NCI-H2171 (cell line): ENCODE data around the gene CHAC2.
"Not testable (repeated sequence)": the region's sequence is repeated elsewhere in the genome, so short reads cannot be mapped to it uniquely, and the experiment has no call there.

Source experiments
- DNase-seq: peaks from one replicate; lab custom pipeline; 2025; lab: John Stamatoyannopoulos, UW

Gene CHAC2

DNA sequence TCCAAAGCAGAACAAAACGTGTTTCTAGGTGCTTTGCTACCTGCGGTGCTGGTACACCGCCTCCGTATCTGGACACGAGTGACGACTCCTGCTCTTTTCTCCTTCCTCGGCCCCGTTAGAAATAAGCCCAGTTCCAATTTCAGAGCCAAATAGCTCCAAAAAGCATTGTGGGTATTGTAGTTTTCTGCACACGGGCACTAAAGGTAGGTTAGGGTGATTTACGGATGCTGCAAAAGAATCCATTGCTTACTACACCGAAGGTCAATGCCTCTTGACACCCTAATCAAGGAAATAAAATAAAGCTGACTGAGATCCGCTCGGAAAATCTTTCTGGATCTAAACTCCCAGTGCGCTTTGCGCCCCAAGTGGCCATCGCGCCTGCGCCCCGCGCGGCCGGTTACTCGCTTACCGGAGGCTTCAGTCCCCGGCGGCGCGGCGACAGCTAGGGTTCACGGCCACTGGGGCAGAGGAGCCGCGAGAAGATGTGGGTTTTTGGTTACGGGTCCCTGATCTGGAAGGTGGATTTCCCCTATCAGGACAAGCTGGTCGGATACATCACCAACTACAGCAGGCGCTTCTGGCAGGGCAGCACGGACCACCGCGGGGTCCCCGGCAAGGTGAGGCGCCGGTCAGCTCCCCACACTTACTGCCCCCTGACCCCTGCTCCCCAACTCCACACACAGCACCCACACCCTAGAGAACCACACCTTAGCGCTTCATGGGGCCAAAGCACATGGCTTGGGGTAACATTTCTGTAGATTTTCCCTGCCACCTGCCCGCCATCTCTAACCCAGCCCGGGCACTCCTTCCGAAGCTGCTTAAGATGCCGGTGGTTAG is at the start of gene CHAC2:
CHAC2 (plus strand) TSS at position 400 of the 837 bp plus-strand sequence; CDS start at position 483, 83 bp downstream.
- DNase-seq = peak; percentile 80

DNA sequence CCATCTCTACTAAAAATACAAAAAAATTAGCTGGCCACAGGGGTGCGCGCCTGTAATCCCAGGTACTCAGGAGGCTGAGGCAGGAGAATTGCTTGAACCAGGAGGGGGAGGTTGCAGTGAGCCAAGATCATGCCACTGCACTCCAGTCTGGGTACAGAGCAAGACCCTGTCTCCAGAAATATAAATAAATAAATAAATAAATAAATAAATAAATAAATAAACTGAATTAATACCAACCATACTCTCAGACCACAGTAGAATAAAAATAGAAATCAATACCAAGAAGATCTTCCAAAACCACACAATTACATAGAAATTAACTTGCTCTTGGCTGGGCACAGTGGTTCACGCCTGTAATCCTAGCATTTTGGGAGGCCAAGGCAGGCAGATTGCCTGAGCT is 46.7 kb upstream of the CHAC2 start:
- DNase-seq = not testable (repeated sequence)

DNA sequence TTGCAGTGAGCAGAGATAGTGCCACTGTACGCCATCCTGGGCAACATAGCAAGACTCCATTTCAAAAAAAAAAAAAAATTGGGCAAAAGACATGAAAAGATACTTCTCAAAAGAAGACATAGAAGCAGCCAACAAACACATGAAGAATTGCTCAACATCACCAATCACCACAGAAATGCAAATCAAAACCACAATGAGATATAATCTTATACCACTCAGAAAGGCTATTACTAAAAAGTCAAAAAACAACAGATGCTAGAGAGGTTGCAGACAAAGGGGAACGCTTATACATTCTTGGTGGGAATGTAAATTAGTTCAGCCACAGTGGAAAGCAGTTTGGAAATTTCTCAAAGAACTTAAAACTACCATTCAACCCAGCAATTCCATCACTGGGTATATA is 43.1 kb upstream of the CHAC2 start:
- DNase-seq = no peak

DNA sequence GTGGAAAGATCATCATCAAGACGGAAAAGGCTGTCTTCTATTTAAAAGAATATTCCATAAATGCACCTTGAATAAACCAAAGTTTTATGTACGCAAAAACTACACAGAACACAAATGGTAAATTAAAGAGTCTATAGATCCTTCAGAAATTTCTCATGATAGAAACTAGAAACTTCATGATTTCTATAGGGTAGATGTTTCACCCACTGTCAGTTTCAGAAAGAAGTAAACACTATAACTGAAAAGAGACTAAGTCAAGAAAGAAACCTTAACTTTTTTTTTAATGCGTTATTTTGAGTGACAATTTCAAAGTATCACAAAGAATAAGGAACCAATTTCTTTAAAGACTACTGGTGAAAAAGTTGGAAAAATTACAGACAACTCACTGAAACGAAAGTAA is 41.9 kb upstream of the CHAC2 start:
- DNase-seq = no peak

DNA sequence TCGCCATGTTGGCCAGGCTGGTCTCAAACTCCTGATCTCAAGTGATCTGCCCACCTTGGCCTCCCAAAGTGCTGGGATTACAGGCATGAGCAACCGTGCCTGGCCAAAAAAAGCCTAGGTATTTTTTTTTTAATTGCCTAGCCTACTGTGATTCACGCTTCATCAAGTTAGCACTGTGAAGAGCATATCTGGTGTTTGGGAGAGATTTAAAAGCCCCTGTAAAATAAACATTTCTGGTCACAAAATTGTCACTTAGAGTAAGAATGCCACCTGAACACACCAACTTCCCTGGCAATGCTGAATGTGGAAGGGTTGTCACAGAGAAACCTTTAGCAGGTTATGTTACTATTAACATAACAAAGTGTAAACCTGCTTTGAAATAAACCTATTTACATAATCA is 39.7 kb upstream of the CHAC2 start:
- no peak for DNase-seq

DNA sequence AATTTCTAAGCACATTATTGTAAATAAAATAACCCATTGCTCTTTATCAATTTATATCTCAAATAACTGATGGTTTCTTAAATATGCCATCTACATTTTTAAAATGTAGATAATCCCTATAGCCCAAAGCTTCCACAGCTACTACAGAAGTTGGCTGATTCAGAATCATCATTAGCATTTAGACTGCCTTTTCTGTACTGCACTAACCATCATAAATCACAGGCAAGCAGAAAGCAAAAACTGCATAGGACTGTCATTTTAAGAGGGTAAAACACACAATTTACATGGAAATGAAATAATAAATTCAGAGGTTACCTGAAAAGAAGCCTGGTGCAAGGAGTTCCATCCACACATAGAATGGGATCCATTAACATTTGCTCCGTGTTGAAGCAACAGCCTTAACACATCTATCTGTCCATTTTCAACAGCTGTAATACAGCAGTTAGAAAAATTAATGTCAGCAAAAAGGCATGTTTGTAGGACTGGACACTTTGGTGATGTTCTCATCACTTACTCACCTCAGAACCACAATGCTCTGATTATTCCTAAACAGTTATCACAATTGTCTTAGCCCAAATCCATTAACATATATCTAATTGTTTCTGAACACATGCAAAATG is 38.4 kb upstream of the CHAC2 start:
- no peak for DNase-seq

DNA sequence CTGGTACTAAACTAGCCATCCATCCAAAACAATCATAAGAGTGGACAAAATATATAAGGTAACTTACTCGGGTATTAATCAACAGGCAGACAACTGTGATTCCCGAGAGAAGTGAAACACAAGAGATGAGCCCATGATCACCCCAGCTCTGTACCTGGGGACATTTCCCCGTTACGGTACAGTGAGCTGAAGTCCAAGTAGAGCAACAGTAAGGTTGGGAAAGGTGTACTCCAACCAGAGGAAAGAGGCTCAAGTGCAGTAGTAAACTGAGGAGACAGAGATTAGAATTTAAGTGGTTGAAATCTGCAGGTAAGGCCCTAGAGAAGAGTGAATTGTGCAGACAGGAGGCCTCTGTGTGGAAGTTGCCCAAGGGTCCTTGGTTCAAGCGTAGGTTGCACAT is 30.5 kb upstream of the CHAC2 start:
- no peak for DNase-seq

DNA sequence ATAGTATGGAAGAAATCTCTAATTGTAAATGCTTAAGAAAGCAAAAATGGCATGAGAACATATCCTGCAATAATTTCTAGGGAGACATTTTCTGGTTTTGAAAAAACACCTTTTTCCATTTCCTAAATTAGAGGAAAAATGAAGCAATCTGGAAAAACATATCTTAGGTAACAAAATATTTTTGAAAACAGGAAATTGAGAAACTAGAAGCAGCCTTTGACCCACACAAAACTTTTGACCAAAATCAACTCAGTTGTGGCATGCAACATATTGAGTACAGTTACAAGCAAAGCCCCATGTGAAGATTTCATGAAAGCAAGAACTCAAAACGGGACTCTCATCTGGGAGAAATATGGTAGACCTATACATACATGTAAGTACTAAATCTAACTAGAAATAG is 28.6 kb upstream of the CHAC2 start:
- no peak for DNase-seq

DNA sequence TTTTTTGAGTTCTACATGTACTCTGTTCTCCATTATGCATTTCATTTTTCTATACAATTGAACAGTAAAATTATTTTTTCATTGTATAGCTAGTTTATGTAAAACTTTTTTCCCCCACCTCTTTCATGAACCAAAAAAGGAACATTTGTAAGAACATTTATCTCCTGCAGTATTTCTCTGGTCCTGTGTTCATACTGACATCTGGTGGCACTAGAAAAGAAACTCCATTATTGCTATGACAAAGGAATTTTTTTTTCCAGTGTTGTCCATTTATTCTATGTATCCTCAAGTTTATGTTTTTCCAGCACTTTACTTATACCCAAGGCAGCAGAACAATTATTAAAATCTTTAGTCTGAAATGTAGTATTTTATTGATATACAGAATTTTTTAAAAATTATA is 27.4 kb upstream of the CHAC2 start:
- peak; percentile 35 for DNase-seq

DNA sequence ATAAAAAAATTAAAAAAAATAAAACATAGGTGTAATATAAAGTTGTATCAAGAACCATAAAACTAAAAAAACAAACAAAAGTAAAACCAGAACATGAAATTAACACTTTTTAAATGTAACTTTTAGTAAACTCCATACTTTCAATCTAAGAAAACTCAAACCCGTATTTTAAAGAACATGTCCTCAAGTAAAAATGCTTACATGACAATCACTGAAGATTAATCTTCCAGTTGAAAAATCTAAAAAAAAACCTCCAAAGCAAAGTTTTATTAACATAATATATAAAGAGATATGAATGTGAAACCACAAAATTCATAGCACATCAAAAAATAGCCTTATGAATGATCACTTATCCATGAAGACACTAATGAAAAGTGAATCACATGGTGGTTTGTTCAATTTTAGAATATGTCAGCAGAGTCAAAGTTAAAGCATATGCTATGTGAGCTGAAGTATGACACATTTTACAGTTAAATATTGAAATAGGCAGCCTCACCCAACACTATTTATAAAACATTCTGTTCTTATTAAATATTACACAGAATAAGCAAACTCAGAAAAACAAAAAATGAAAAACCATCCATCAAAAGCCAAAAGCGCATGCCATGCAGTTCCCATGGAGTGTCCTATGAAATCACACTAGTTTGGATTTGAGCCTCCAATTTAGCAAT is 23.1 kb upstream of the CHAC2 start:
- DNase-seq = no peak

DNA sequence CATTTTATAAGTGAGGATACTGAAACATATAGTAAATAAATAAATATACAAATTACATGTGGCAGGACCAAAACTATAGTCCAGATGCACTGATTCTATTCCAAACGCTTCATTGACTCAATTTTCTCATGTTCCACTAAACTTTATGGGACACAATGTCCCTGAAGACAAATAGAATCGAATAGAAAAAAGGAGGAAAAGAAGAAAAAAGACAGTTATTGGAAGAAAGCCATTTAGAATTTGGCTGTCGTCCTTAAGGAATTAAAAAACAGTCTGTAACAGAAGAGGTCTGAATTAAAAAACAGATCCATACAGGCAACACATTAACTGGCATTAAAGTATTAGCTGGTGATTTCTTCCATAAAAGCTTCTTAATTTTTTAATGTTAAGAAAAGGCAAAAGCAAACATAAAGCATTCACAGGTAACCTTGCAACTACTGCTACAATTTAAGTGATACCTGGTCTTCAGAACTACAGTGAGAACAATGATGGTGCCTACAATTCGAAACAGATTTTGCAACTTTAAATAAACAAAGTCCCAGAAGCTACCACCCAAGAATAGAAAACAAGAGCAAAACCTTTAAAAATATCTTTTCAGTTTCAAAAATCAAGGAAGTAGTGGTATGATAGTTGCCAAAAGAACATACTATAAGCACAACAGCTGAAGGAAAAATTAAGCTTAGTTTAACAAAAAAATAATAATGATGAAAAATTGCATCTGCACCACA is 17.4 kb upstream of the CHAC2 start:
- no peak for DNase-seq

DNA sequence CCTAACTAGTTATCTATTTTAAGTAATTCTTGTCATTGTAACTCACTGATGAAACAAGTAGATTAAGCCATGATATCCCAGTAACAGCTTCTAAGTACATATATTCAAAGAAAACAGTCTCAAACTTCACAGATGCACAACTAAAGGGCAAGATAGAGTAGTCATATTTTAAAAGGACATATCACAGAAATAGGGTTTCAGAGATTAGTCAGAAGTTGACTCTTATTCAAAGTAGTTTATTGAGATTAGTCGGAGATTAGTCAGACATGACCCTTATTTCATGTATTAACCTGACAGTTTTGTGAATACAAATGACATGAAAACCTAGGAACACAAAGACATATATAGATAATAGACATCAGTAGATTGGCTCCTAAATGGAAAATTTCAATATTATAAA is 15.9 kb upstream of the CHAC2 start:
- DNase-seq = no peak

DNA sequence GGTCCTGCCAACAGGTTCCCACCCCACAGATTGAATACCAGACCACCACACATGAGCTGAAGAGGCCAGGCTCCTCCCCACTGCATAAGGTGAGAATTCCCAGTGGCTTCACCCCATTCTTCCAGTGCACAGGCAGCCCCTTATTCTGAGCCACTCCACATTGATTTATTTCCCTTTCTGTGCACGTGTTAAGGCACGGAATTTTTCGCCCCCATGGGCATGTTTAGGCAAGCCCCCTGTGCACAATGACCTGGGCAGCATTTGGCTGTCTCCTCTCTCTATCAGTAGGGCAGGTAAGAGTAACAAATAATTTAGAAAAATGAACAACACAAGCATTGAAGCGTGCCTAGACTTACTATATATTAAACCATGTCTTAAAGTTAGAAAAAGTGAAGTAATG is 15.2 kb upstream of the CHAC2 start:
- no peak for DNase-seq

DNA sequence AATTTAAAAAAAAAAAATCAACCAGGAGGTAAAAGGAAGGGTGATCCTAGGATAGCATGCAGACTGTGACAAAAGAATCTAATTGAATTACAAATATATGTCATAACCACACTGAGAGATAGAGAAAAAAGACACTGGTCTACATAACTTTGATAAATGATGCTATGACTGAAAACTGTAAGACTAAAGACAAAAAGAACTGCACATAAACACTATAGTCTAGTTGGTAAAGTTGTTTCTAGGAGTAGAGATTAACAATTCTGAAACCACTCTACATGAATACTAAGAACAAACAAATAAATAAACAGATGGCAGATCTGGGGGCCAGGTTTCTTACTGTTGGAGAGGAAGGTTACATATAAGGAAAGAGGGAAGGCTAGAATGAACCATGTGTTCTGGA is 14.6 kb upstream of the CHAC2 start:
- no peak for DNase-seq

DNA sequence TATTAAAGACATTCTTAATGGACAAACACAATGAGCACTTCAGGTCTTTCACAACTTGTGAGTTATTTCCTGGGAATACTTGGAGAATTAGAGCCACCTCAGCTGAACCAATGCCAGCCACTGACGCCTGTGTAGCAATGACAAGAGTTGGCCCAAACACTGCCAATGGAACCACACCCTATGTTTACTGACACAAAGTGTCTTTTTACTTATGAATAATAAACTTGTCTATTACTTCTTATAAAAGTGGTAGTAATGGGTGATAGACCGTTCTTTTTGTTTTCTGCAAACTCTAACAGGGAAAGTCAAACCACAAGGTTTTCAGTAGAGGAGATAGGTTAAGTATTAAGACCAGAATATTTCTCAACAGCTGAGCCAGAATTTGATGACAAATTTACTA is 12.5 kb upstream of the CHAC2 start:
- no peak for DNase-seq

DNA sequence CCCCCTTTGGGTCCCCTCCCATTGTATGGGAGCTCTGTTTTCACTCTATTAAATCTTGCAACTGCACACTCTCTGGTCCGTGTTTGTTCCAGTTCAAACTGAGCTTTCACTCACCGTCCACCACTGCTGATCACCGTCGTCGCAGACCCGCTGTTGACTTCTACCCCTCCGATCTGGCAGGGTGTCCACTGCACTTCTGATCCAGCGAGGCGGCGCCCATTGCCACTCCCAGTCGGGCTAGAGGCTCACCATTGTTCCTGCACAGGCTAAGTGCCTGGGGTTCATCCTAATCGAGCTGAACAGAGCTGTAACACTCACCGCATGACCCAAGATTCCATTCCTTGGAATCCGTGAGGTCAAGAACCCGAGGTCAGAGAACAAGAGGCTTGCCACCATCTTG is 11.0 kb upstream of the CHAC2 start:
- no peak for DNase-seq

DNA sequence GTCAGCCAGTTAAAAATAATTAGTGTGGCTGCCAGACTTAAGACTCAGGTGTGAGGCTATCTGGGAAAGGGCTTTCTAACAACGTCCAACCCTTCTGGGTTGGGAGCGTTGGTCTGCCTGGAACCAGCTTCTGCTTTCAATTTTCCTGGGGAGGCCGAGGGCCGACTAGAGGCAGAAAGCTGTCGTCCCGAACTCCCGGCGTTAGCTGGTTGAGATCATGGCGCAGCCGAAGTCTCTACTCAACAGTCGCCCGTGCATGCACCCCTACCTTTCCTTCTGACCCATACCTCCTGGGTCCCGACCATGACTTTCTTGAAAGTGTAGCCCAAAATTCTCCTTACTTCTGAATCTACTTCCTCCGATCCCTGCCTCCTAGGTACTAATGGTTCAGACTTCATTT is 10.4 kb upstream of the CHAC2 start:
- not testable (repeated sequence) for DNase-seq

DNA sequence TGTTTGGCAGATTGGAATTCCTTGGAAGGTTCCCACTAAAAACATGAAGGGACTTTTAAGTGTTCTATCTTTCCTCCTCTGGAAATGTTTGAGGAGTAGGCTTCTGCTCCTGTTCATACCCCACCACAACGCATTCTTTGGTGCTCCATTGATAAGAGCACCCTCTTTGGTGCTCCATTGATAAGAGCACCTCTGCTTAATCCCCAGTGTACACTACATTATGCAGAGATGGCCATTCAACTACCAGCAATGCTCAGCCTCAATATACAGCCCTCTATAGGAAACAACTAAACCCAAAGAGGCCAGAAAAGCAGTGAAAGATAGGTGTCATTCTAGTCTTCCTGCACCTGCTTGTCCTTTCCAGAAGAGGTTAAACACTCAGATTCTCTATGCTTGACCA is 1.8 kb upstream of the CHAC2 start:
- DNase-seq = no peak

DNA sequence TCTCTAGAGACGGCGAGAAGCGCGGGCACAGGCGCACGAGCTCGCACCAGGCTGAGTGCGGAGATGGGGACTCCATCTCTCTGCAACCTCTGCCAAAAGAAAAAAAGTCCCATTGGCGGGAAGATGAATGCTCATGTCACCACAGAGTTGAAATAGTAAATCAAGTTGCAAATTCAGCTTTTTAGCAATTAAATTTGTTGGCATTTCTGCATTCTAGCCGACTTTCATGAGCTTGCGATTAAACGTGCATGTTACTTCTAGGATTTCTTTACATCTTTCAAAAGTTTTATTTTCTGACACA is 588 bp downstream of the CHAC2 start:
- DNase-seq = peak; percentile 83

DNA sequence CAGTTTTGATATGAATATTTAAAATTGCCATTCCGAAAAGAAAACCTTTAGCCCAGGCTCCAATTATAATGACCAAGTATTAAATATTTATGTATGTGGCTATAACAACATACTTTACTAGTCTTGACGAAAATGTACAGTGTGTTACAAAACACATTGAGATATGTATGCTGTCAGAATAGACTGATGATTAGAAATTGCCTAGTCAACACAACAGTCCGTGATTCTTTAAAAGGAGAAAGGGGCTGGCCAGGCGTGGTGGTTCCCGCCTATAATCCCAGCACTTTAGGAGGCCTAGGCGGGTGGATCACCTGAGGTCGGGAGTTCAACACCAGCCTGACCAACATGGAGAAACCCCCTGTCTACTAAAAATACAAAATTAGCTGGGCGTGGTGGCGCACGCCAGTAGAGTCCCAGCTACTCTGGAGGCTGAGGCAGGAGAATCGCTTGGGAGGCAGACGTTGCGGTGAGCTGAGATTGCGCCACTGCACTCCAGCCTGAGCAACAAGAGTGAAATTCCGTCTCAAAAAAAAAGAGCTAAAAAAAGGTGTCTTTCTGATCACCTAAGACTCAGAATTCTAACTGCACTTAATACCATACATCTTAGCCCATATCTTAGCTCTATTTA is 1.8 kb downstream of the CHAC2 start:
- DNase-seq = no peak

DNA sequence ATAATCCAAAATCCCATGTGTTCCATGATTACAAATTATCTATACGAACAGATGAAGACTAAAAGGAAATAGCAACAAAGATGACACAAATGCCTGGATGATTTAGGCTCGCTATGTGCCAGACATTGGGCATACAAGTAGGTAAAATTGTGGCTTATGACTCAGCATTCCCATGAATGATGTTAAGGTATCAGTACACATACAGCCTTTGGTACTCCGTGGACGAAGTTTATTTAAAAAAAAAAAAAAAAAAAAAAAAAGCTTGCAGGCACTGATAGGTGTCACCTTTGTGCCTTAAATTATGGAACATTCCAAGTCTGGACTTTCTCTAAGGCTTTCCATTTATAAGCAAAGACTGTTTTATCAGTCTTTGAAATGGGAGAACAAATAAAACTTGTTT is 2.7 kb downstream of the CHAC2 start:
- no peak for DNase-seq

DNA sequence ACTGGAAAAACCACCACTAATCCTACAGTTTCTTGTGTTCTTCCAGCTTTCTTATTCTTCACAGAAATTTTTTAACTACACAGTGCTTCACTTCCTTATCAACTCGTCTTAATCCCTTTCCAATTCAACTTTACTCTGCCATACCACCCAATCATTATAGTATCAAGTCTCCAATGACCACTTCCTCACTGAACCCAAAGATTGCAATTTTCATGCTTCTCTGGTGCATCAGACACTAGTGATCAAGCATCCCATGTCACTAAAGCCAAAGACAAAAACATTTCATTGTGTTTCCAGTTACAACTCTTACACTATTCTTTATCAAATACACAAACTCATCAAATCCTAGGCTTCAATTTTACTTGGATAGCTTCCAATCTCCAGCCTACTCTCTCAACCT is 9.5 kb downstream of the CHAC2 start:
- no peak for DNase-seq
